Measurements from ENCODE around the gene FTSJ1.

DNA sequence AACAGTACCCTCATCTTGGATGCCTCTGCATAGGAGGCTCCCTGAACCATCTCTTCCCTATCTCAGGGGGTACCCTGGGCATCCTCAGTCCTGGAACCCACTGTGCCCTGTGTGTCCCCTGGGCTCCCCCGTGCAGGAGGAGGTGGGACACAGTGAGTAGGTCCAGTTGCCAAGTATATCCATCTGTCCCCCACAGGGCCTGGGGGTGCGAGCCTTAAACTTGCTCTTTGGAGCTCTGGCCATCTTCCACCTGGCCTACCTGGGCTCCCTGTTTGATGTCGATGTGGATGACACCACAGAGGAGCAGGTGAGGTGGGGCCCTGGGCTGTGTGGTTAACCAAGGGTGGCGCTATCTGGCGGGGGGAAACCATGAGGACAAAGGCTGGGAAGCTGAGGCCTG, 41.0 kb downstream of the FTSJ1 start:
- TF ChIP-seq, protein P1, sequence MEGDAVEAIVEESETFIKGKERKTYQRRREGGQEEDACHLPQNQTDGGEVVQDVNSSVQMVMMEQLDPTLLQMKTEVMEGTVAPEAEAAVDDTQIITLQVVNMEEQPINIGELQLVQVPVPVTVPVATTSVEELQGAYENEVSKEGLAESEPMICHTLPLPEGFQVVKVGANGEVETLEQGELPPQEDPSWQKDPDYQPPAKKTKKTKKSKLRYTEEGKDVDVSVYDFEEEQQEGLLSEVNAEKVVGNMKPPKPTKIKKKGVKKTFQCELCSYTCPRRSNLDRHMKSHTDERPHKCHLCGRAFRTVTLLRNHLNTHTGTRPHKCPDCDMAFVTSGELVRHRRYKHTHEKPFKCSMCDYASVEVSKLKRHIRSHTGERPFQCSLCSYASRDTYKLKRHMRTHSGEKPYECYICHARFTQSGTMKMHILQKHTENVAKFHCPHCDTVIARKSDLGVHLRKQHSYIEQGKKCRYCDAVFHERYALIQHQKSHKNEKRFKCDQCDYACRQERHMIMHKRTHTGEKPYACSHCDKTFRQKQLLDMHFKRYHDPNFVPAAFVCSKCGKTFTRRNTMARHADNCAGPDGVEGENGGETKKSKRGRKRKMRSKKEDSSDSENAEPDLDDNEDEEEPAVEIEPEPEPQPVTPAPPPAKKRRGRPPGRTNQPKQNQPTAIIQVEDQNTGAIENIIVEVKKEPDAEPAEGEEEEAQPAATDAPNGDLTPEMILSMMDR (IDR thresholded peaks at IDR 0.05): no peak
- no peak for TF ChIP-seq EZH2 (IDR thresholded peaks at IDR 0.05; ENCODE audit: borderline replicate concordance, insufficient read depth, low read depth, low read length, poor library complexity, severe bottlenecking)

Measured in B cell (primary cell).